HepG2 (cell line): ENCODE results near the gene GPHN. TPM values are rescaled to one million over a fixed set of nuclear protein-coding genes. Genes with fewer than 3 reads are reported as not detected.

Experiments used
- BORCS8-MEF2B ChIP-seq: sonication (generic); formaldehyde crosslinking; IDR thresholded peaks from 2 replicates; pipeline ENCODE4 v1.8.0; 2022; ENCODE audit warnings: mild to moderate bottlenecking, missing genetic modification reagents
- GTF3A ChIP-seq: sonication (generic); formaldehyde crosslinking; conservative IDR thresholded peaks from 2 replicates; pipeline ENCODE4 v1.4.0; 2020; ENCODE audit warnings: mild to moderate bottlenecking, missing genetic modification reagents
- HNRNPUL1 ChIP-seq: fragments of 200-400 bp; formaldehyde crosslinking; IDR thresholded peaks from 2 replicates; pipeline ENCODE4 v1.6.1; 2017; ENCODE audit warnings: low read depth, mild to moderate bottlenecking, low read length, moderate library complexity
- NCOR1 ChIP-seq: fragments of 200-600 bp; sonication (generic); IDR thresholded peaks from 2 replicates; pipeline ENCODE4 v1.7.0; 2017; ENCODE audit warnings: antibody characterized with exemption, low read length, borderline replicate concordance
- PLRG1 ChIP-seq: fragments of 450-650 bp; conservative IDR thresholded peaks from 2 replicates; pipeline ENCODE4 v1.6.1; 2016
- SP5 ChIP-seq: IDR thresholded peaks from 2 replicates; pipeline ENCODE4 v1.6.1; 2016; ENCODE audit warnings: low read depth, borderline replicate concordance
- TBL1XR1 ChIP-seq: fragments of 150-350 bp; IDR thresholded peaks from 2 replicates; pipeline ENCODE4 v1.6.1; 2014; ENCODE audit warnings: borderline replicate concordance, low read length; ENCODE audit not compliant: partially characterized antibody
- WIZ ChIP-seq: sonication (generic); formaldehyde crosslinking; IDR thresholded peaks from 2 replicates; pipeline ENCODE4 v1.5.1; 2020; ENCODE audit warnings: mild to moderate bottlenecking, missing genetic modification reagents
- ZFP36 ChIP-seq: fragments of 150-350 bp; IDR thresholded peaks from 2 replicates; pipeline ENCODE4 v1.6.1; 2018; ENCODE audit warnings: borderline replicate concordance, low read length, low read depth; ENCODE audit not compliant: partially characterized antibody
- ZFYVE20 ChIP-seq: sonication (generic); formaldehyde crosslinking; IDR thresholded peaks from 2 replicates; pipeline ENCODE4 v1.8.0; 2023; ENCODE audit warnings: low read depth, mild to moderate bottlenecking, moderate library complexity, missing genetic modification reagents, borderline replicate concordance
- ZNF660 ChIP-seq: sonication (generic); formaldehyde crosslinking; IDR thresholded peaks from 2 replicates; pipeline ENCODE4 v1.5.1; 2020; ENCODE audit warnings: mild to moderate bottlenecking, low read depth, missing genetic modification reagents, borderline replicate concordance
- ZNF782 ChIP-seq: sonication (generic); formaldehyde crosslinking; IDR thresholded peaks from 2 replicates; pipeline ENCODE4 v1.4.0; 2020; ENCODE audit warnings: missing genetic modification reagents, mild to moderate bottlenecking, borderline replicate concordance
- ZSCAN9 ChIP-seq: IDR thresholded peaks from 2 replicates; pipeline ENCODE4 v1.6.1; 2016; ENCODE audit warnings: borderline replicate concordance
- polyA plus RNA-seq, 8 experiments: library from polyadenylated mRNA; depleted of rRNA in 3 of 8; stranded (reverse) in 7 of 8; unstranded in 1 of 8; fragments of >200 nt; fragmentation: Illumina TruSeq in 4 of 8; extraction: Trizol in 4 of 8; gene quantifications; 2 replicates each; pipeline versions ENCODE4 v1.2.1 to v1.2.3, GENCODE V29; 2011 to 2016; ENCODE audit warnings: low read depth in 4 of 8, missing spikeins in 1 of 8, mixed read lengths in 1 of 8; ENCODE audit not compliant: insufficient read depth in 1 of 8
- total RNA-seq, 5 experiments: library from RNA; depleted of rRNA; stranded (reverse); fragments of >200 nt; fragmentation: Illumina TruSeq; extraction: Trizol; gene quantifications; 2 replicates each; pipeline ENCODE4 v1.2.3, GENCODE V29; 2016; ENCODE audit warnings: low read depth in 1 of 5
- TF ChIP-seq, protein P1 (sequence below): sonication (generic); formaldehyde crosslinking; conservative IDR thresholded peaks from 2 replicates; pipeline ENCODE4 v1.8.0; 2022; ENCODE audit warnings: missing genetic modification reagents
- TF ChIP-seq, protein P2 (sequence below): sonication (generic); formaldehyde crosslinking; IDR thresholded peaks from 2 replicates; pipeline ENCODE4 v1.8.0; 2022; ENCODE audit warnings: mild to moderate bottlenecking, missing genetic modification reagents; ENCODE audit not compliant: insufficient replicate concordance
- TF ChIP-seq, protein P3 (sequence below): sonication (generic); formaldehyde crosslinking; IDR thresholded peaks from 2 replicates; pipeline ENCODE4 v1.4.0; 2020; ENCODE audit warnings: missing genetic modification reagents
- TF ChIP-seq, protein P4 (sequence below): sonication (generic); formaldehyde crosslinking; IDR thresholded peaks from 2 replicates; pipeline ENCODE4 v1.4.0; 2020; ENCODE audit warnings: missing genetic modification reagents
- TF ChIP-seq, protein P5 (sequence below): IDR thresholded peaks from 2 replicates; pipeline ENCODE4 v1.6.1; 2012; ENCODE audit warnings: inconsistent platforms

The GPHN gene
- total and polyA plus RNA-seq, 2 of the 13 experiments (the other 11 are each of a cell fraction or from before 2014, with no cell fraction given), result 12.7 to 19.2 TPM

DNA sequence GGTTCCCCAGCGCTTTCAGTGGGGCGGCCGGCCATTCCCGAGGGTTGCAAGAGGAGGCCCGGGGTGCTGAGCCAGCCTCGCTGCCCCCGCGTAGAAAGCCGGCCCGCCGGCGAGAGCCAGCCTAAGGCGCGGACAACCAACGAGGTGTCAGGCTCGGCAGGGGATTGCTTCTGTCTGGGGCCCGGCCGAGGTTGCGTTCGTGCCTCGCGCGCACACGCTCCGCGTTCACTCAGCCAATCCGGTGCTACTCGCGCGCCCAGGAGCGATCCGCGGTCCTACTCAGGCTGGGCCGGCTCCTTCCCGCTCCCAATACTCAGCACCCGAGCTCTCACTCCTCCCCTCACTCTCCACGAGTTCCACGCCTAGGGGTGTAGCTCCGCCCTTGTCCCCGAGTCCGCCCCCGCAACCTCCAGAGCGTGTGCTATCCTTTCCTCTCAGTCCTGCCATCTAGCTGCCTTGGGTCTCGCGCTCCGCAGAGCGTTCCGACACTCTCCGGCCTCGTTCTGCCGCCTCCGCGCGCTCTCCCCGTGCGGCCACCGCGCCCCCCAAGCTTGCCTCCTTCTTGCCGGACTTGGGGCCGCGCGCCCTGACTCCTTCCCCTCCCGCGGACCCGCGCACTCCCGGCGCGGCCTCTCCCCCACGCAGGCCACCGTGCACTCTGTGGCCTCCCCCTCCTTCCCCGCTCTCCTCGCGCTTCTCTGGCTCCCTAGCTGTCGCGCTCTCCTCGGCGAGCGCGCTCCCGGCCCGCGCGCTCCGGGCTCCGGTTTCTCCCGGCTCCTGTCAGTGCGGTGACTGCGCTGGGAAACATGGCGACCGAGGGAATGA, at the start of gene GPHN (continued):
- TF ChIP-seq ZSCAN9 (CRISPR knock-in tag) (peak; percentile 81; the same call in 1 of the 2 replicates), SP5 (CRISPR knock-in tag) (peak; percentile 59), ZFYVE20 (CRISPR knock-in tag) (no peak), WIZ (CRISPR knock-in tag) (peak; percentile 67; the same call in 1 of the 2 replicates), NCOR1 (no peak), HNRNPUL1 (0 out of 2 replicates have a peak, but pooled peaks have one; percentile 26), TBL1XR1 (no peak), ZFP36 (no peak), GTF3A (CRISPR knock-in tag) (no peak), PLRG1 (no peak), ZNF782 (no peak; the same call in 1 of the 2 replicates), BORCS8-MEF2B (CRISPR knock-in tag) (peak; percentile 72), ZNF660 (CRISPR knock-in tag) (no peak)
- TF ChIP-seq, protein P1, sequence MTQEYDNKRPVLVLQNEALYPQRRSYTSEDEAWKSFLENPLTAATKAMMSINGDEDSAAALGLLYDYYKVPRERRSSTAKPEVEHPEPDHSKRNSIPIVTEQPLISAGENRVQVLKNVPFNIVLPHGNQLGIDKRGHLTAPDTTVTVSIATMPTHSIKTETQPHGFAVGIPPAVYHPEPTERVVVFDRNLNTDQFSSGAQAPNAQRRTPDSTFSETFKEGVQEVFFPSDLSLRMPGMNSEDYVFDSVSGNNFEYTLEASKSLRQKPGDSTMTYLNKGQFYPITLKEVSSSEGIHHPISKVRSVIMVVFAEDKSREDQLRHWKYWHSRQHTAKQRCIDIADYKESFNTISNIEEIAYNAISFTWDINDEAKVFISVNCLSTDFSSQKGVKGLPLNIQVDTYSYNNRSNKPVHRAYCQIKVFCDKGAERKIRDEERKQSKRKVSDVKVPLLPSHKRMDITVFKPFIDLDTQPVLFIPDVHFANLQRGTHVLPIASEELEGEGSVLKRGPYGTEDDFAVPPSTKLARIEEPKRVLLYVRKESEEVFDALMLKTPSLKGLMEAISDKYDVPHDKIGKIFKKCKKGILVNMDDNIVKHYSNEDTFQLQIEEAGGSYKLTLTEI (CRISPR knock-in tag), result no peak
- TF ChIP-seq, protein P2, sequence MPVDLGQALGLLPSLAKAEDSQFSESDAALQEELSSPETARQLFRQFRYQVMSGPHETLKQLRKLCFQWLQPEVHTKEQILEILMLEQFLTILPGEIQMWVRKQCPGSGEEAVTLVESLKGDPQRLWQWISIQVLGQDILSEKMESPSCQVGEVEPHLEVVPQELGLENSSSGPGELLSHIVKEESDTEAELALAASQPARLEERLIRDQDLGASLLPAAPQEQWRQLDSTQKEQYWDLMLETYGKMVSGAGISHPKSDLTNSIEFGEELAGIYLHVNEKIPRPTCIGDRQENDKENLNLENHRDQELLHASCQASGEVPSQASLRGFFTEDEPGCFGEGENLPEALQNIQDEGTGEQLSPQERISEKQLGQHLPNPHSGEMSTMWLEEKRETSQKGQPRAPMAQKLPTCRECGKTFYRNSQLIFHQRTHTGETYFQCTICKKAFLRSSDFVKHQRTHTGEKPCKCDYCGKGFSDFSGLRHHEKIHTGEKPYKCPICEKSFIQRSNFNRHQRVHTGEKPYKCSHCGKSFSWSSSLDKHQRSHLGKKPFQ, result peak; percentile 3
- TF ChIP-seq, protein P3, sequence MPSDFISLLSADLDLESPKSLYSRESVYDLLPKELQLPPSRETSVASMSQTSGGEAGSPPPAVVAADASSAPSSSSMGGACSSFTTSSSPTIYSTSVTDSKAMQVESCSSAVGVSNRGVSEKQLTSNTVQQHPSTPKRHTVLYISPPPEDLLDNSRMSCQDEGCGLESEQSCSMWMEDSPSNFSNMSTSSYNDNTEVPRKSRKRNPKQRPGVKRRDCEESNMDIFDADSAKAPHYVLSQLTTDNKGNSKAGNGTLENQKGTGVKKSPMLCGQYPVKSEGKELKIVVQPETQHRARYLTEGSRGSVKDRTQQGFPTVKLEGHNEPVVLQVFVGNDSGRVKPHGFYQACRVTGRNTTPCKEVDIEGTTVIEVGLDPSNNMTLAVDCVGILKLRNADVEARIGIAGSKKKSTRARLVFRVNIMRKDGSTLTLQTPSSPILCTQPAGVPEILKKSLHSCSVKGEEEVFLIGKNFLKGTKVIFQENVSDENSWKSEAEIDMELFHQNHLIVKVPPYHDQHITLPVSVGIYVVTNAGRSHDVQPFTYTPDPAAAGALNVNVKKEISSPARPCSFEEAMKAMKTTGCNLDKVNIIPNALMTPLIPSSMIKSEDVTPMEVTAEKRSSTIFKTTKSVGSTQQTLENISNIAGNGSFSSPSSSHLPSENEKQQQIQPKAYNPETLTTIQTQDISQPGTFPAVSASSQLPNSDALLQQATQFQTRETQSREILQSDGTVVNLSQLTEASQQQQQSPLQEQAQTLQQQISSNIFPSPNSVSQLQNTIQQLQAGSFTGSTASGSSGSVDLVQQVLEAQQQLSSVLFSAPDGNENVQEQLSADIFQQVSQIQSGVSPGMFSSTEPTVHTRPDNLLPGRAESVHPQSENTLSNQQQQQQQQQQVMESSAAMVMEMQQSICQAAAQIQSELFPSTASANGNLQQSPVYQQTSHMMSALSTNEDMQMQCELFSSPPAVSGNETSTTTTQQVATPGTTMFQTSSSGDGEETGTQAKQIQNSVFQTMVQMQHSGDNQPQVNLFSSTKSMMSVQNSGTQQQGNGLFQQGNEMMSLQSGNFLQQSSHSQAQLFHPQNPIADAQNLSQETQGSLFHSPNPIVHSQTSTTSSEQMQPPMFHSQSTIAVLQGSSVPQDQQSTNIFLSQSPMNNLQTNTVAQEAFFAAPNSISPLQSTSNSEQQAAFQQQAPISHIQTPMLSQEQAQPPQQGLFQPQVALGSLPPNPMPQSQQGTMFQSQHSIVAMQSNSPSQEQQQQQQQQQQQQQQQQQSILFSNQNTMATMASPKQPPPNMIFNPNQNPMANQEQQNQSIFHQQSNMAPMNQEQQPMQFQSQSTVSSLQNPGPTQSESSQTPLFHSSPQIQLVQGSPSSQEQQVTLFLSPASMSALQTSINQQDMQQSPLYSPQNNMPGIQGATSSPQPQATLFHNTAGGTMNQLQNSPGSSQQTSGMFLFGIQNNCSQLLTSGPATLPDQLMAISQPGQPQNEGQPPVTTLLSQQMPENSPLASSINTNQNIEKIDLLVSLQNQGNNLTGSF (CRISPR knock-in tag), result no peak
- TF ChIP-seq, protein P4, sequence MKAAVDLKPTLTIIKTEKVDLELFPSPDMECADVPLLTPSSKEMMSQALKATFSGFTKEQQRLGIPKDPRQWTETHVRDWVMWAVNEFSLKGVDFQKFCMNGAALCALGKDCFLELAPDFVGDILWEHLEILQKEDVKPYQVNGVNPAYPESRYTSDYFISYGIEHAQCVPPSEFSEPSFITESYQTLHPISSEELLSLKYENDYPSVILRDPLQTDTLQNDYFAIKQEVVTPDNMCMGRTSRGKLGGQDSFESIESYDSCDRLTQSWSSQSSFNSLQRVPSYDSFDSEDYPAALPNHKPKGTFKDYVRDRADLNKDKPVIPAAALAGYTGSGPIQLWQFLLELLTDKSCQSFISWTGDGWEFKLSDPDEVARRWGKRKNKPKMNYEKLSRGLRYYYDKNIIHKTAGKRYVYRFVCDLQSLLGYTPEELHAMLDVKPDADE (CRISPR knock-in tag), result no peak
- TF ChIP-seq, protein P5, sequence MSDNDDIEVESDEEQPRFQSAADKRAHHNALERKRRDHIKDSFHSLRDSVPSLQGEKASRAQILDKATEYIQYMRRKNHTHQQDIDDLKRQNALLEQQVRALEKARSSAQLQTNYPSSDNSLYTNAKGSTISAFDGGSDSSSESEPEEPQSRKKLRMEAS, result peak; percentile 91
